GM18520 (cell line): ENCODE results near the gene NTF3.

Source experiments
- ATAC-seq: cut with Tn5 transposase; IDR thresholded peaks from one replicate; pipeline ENCODE4 v1.9.1; 2021; ENCODE audit not compliant: unreplicated experiment

The NTF3 gene

GRCh38 chr12:5430641-5431603 lies 986 bp upstream of the NTF3 start:
- no peak for ATAC-seq

DNA sequence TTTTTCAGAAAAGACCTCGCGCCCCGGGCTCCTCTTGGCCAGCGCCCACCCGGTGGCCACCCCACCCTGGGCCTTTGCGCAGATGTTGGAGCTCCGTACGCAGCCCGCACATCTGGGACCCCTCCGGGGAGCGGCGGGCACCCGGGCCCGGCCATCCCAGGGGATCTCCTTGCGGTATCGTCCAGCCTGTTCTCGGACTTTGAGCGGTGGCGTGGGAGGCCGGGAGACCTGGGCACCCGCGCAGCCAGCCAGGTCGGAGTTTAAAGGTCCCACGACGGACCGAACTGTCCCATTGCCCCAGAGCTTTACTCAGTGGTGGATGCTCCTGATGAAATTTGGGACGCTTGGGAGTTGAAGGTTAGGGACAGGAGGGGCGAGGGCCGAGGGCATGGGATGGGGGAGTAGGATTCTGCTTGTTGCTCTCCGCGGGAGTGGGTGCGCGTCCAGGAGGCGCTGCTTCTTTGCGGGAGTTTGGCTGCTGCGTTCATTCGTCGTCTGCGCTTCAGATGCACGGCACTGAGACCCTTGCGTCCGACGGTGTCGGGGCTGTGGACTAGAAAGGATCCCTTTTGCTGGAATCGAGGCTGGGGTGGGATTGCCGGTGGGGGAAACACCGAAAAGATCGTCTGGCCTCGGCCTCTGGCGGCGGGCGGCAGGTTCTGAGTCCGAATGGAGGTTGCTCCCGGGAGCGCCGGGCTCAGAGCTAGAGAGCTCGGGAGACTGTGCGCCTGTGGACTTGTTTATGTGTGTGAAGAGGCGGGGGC lies 1.4 kb downstream of the NTF3 start:
- ATAC-seq = no peak

GRCh38 chr12:5433845-5434646 lies 2.1 kb downstream of the NTF3 start:
- ATAC-seq = no peak

DNA sequence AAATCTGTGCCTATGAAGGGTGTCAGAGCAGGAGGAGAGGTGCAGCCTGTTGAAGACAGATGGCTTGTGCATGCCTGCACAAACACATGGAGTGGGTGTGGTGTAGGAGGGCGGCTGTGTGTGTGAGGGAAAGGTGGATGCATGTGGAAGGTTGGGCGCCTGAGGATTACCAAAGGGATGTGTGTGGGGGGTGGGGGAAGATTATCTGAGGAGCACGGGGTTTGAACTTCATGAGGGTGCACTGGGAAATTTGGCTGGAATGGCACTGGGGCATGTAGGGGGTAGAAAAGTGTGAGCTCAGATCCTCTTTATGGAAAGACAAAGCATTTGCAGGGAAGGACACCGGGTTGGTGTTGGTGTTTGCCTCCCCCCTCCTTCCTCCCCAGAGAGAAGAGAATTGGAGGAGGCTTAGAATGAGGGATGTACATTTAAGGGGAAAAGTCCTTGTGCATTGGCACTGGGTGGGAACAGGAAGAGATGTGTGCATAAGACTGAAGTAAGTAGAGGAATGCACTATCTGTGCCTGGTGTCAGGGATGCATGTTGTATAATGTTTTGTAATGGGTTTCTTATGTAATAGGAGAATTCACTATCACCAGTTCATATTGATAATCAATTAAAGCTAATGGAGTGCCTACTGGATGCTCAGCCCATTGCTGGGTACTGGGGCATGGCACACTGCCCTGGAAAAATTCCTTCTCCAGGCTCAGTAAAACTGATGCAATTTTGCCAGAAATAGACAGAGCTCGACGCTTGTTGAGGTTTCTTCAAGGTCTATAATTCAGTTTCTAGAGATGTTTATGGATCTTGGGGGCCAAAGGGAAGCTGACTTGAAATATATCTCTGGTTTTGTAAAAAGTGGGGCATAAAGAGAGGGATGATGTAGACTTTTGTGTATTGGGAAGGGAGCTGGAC lies 3.0 kb downstream of the NTF3 start:
- no peak for ATAC-seq

- no peak for ATAC-seq
Measured at GRCh38 chr12:5437182-5437583, 5.3 kb downstream of the NTF3 start.

DNA sequence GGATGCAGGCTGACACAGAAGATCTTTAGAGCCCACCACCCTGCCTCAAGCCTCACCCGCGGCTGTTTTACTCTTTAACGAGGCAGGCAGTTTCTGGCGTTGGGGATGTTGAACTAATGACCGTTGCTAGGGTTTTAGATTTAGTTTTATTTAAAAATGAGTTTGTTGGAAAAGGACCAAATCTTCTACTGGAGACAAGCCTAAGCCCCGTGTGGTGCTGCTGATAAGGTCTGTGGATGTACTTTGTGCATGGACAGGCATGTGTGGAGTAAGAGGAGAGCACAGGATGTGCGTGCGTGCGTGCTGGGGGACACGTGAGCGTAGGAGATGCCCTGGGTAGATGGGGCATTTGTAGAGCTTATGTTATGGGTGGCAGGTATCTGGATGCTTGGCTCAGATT lies 5.7 kb downstream of the NTF3 start:
- no peak for ATAC-seq

GRCh38 chr12:5438671-5439200 lies 6.8 kb downstream of the NTF3 start:
- no peak for ATAC-seq

GRCh38 chr12:5439371-5439771 lies 7.5 kb downstream of the NTF3 start:
- no peak for ATAC-seq

- ATAC-seq = no peak
Measured at GRCh38 chr12:5439788-5440300, 7.9 kb downstream of the NTF3 start.

GRCh38 chr12:5440978-5441377 lies 9.1 kb downstream of the NTF3 start:
- ATAC-seq = no peak

DNA sequence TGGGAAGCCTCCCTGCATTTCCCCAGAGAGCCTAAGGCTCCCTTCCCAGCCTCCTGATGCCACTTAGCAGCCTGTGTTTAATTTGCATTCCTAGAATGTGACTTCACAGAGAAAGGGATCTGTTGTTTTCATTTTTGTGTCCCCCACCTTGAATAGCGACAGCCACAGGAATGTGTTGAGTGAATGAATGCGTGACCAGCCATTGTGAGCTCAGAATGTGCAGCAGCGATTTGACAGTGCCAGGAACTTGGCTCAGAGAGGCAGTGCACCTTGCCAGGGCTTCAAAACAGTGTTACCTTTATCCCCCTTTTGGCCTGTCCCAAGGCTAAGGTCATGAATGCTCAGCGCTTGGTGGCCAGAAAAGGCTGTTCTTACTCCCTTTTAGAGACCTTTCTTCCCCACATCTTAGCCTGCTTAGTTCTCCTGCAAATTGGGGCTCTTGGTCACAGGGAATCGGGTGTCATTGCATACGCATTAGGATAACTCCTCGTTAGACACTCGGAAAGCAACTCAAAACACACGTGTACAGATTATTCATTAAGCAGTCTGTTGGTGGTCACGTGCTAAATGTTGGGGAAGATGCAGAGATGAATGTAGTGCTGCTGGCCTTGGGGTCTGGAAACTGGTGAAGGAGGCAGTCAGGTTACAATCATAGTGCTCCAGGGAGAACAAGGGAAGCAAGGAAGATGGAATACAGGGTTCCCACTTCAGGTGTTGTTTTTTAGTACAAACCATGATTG lies 9.8 kb downstream of the NTF3 start:
- ATAC-seq = no peak

GRCh38 chr12:5442251-5443006 lies 10.5 kb downstream of the NTF3 start:
- ATAC-seq = no peak

- ATAC-seq = no peak
Measured at GRCh38 chr12:5444520-5444919, 12.6 kb downstream of the NTF3 start.

- no peak for ATAC-seq
Measured at GRCh38 chr12:5447320-5447719, 15.4 kb downstream of the NTF3 start.

DNA sequence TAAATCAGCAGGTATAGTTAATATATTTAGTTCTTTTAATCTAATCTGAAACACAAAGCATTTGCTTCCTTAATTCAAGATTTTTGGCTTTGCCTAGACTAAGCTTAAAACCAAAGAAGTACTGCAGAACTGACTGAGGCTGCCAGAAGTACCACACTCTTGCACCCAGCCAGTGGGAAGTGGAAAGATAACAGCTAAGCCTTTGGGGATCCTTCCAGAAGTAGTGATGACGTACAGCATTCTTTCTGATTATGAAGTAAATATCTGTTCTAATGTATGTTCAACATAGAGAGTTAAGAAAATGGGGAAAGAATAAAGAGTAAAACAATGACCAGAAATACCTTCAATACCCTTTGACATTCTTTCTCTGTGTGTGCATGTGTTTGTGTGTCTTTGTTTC lies 19.3 kb downstream of the NTF3 start:
- no peak for ATAC-seq

DNA sequence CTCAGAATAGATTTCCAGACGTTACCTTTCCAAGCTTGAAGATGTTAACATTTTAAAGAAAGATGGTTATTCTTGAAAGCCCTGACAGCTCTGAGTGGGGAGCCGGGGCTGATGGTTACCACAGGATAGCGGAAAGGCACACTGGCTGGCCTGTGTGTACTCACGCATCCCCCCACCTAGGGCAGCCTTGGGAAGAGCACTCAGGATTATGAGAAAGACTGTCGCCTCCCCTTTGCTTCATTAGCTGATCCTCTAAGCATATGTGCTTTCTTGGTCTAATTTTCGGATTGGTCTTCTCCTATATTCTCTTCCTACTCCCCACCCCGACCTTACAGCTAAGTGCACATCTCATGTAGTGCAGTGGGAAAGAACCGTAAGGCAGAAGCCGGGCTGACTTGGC lies 20.7 kb downstream of the NTF3 start:
- ATAC-seq = no peak

DNA sequence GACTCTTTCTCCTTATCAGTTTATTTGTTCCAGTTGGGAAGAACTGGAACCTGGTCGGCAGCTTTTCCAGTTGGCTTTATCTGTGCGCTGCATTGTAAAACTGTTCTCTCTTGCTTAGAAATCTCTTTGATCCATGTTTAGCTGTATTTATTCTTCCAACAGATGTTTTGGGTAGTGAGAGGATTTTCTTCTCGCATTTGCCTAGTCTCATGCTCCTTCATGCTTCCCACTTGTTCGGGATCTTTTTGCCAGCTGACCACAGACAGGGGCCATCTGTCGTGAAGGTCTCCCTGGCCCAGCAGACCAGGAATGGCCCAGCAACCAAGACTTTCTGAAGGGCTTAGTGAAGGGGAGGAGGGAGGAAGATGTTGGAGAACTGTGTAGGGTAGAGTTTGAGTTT lies 21.6 kb downstream of the NTF3 start:
- ATAC-seq = no peak

DNA sequence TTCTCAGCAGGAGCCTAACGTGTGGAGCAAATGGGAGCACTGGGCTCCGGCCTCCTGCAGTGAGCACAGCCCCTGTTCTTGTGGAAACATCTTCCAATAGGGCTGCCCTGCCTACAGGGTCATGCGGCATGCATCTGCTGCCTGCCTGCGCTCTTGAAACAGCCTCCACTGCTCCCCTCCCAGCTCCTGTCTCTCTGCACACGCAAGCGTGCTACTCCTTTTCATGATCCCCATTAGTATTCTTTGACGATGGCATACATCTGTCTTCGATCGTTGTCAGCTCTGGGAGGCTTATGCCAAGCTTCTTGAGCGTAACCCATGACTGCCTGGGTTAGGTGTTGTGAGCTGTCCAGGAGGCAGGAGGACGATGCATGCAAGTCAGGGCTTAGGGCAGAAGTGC lies 23.1 kb downstream of the NTF3 start:
- no peak for ATAC-seq
